HG02763 (cell line): Measurements from ENCODE around the gene USP33.
A peak's percentile ranks its signal among the peaks of the same experiment; 100 is the strongest.
"Not testable (repeated sequence)": the region's sequence is repeated elsewhere in the genome, so short reads cannot be mapped to it uniquely, and the experiment has no call there.

ENCODE experiments used
- ATAC-seq: cut with Tn5 transposase; IDR thresholded peaks from one replicate; pipeline ENCODE4 v1.9.1; 2021; ENCODE audit warnings: mild to moderate bottlenecking, moderate library complexity; ENCODE audit not compliant: unreplicated experiment

The USP33 gene

DNA sequence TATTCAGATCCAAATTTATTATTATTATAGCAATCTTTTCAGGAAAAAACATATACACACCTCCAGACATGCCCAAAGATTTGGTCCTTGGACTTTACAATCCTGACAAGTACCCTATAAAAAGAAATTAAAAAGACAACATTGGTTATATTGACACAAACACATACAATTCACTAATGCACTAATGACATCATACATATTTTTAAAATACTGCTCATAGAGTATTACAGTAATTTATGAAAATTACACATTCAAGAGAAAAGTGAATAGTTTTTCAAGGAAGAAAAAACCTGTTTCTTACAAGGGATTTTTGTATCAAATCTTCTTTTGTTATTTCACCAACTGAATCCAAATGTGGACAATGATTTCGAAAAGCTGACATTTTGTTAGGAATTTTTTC, 18.3 kb downstream of the USP33 start:
- ATAC-seq, result no peak

DNA sequence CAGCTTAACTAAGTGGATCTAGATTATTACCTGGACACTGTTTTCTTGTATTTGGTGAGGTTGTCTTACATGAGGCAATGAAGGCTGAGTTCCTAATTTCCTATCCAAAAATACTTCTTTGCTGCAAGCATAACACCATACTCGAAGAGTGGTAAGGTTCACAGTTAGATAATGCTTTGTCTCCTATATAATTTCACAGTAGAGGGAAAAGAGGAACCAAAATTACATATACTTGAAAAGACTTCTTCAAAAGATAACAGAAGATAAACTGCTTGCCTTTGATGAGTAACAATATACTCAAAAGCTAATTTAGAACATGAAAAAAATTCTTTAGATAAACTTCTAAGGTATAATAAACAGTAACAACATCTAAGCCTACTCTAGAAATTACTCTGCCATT, 20.4 kb downstream of the USP33 start:
- no peak for ATAC-seq

DNA sequence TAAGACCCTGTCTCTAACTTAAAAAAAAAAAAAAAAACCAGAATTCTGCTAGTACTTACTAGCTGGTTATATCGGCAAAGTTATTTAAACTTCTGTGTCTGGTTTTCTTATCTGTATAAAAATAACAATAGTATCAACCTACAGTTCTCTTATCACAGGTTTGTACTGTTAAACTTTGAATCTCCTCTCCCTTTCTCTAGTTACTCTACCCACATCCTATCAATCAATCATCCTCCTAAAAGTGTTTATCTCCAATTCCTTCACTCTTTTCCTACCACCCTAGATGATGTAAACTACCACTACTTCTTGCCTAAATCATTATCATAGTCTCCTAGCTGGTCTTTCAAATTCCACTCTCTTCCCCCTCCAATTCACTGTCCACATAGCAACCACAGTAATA, 27.6 kb downstream of the USP33 start:
- no peak for ATAC-seq

DNA sequence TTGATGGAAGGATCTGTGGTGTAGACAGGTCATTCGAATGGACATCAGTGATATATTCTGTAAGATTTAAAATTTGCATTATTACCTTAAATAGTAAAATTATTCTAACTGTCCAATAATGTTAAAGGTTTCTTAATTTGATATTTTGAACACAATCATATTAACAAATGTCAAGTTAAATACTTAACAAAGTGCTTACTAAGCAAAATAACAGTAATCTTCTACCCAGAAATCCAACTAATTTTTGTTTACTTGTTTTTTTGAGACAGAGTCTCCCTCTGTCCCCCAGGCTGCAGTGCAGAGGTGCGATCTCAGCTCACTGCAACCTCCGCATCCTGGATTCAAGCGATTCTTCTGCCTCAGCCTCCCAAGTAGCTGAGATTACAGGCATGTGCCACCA, 33.9 kb downstream of the USP33 start:
- no peak for ATAC-seq

GRCh38 chr1:77718181-77718580, 41.5 kb downstream of the USP33 start:
- no peak for ATAC-seq

GRCh38 chr1:77716065-77716464, 43.6 kb downstream of the USP33 start:
- ATAC-seq, result no peak

- ATAC-seq, result no peak
Measured at GRCh38 chr1:77709727-77710126, 49.9 kb downstream of the USP33 start.

DNA sequence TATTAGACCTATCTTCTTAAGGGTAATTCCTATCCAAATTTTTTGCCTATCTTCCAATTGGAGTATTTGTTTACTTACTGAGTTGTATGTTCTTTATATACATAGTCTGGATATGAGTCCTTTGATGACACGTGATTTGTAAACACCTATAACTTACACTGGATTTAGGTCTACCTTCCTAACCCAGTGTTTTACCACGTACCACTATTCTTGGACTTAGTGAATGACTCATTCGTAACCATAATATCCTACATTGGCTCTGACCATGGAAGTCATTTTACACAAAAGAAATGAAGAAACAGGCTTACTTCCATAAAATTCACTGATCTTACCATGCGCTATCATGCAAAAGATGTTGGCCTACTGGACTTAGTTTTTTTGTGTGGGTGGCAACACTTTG, 53.3 kb downstream of the USP33 start:
- ATAC-seq, result no peak

DNA sequence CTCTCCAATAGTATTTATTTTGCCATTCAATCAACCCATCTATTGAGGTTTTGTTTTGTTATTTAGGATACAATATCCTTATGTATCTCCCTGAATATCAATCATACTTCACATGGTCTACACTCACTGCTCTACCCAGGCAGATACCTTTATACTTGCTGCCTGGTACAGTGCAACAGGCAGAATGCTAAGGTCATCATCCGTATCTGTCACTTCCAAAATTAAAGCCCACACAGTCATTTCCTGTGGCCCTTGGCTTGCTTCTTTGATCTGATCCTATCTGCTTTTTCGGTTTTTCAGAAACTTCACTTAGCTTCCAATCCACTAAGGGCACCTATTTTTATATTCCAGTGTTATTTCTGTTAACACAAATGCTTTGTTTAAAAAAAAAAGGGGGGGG, 54.9 kb downstream of the USP33 start:
- ATAC-seq, result no peak

GRCh38 chr1:77699673-77700072, 60.0 kb downstream of the USP33 start:
- ATAC-seq, result not testable (repeated sequence)

DNA sequence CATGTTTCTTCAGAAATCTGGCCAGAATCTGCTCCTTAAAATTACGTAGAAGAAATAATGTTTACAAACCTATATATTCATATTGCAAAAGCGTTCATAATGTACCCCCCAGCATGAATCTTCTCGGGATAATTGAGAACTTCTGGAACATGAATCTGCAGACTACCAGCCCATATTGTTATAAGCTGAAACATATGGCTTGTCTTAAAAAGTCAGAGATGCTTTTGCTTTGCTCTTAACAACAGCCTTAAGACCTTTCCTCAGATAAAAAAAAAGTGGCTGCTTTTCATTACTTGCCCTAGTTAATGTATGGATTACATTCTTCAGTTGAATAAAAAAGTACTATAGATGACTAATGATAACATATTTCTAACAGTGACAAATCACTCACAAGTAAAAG, 62.2 kb downstream of the USP33 start:
- no peak for ATAC-seq

GRCh38 chr1:77688939-77689338, 70.7 kb downstream of the USP33 start:
- ATAC-seq, result no peak

DNA sequence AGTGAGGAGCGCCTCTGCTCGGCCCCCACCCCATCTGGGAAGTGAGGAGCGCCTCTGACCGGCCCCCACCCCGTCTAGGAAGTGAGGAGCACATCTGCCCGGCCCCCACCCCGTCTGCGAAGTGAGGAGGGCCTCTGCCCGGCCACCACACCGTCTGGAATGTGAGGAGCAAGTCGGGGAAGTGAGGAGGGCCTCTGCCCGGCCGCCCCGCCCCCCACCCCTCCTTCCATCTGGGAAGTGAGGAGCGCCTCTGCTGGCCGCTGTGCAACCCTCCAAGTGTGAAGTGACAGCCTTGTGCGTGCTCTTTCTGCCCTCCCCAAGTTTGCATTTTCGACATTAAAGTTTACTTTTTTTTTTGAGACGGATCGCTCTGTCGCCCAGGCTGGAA, 72.1 kb downstream of the USP33 start:
- ATAC-seq, result no peak

- no peak for ATAC-seq
Measured at GRCh38 chr1:77686796-77687518, 72.7 kb downstream of the USP33 start.

- peak; percentile 78 for ATAC-seq
Measured at GRCh38 chr1:77683160-77684148, 76.2 kb downstream of the USP33 start.

- ATAC-seq, result peak; percentile 71
Measured at GRCh38 chr1:77682460-77683159, 77.0 kb downstream of the USP33 start, which contains the start of gene ZZZ3. ZZZ3 (minus strand) TSS chr1:77682658; CDS start chr1:77633354, 49,304 bp downstream.

- ATAC-seq, result no peak
Measured at GRCh38 chr1:77680173-77680572, 79.5 kb downstream of the USP33 start.

- no peak for ATAC-seq
Measured at GRCh38 chr1:77678660-77679610, 80.7 kb downstream of the USP33 start.

DNA sequence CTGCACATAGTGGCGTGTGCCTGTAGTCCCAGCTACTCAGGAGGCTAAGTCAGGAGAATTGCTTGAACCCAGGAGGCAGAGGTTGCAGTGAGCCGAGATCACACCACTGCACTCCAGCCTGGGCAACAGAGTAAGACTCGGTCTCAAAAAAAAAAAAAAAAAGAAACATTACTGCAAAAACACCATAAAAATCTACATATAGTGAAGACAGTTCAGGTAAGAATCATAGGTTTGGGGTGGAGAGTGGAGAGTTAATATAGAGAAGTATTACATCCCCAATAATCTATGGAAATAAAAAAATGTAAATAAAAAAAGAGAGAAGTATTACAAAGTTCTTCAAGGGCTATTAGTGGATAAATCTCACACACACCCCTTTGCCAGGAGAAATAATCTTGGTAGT, 84.8 kb downstream of the USP33 start:
- ATAC-seq, result not testable (repeated sequence)

- ATAC-seq, result no peak
Measured at GRCh38 chr1:77673716-77674355, 85.8 kb downstream of the USP33 start.
